HG03457 (cell line): Measurements from ENCODE around the gene MPO.
A peak's percentile ranks its signal among the peaks of the same experiment; 100 is the strongest.

Experiments
- ATAC-seq: cut with Tn5 transposase; IDR thresholded peaks from one replicate; pipeline ENCODE4 v1.9.1; 2021; ENCODE audit warnings: moderate number of reproducible peaks; ENCODE audit not compliant: unreplicated experiment

The MPO gene

GRCh38 chr17:58280480-58281217 is at the start of gene MPO:
Gene MPO, minus strand, starts transcription at chr17:58280935. Its CDS starts 177 bp downstream, at chr17:58280758.
- no peak for ATAC-seq

GRCh38 chr17:58329810-58330537 is 49.2 kb upstream of the MPO start:
- ATAC-seq = peak; percentile 7

GRCh38 chr17:58329035-58329809 is 48.5 kb upstream of the MPO start:
- peak; percentile 34 for ATAC-seq

- no peak for ATAC-seq
Measured at GRCh38 chr17:58328195-58329034, 47.7 kb upstream of the MPO start, which contains the start of gene TSPOAP1. Gene TSPOAP1, minus strand, starts transcription at chr17:58328795. Its CDS starts 875 bp downstream, at chr17:58327920.

DNA sequence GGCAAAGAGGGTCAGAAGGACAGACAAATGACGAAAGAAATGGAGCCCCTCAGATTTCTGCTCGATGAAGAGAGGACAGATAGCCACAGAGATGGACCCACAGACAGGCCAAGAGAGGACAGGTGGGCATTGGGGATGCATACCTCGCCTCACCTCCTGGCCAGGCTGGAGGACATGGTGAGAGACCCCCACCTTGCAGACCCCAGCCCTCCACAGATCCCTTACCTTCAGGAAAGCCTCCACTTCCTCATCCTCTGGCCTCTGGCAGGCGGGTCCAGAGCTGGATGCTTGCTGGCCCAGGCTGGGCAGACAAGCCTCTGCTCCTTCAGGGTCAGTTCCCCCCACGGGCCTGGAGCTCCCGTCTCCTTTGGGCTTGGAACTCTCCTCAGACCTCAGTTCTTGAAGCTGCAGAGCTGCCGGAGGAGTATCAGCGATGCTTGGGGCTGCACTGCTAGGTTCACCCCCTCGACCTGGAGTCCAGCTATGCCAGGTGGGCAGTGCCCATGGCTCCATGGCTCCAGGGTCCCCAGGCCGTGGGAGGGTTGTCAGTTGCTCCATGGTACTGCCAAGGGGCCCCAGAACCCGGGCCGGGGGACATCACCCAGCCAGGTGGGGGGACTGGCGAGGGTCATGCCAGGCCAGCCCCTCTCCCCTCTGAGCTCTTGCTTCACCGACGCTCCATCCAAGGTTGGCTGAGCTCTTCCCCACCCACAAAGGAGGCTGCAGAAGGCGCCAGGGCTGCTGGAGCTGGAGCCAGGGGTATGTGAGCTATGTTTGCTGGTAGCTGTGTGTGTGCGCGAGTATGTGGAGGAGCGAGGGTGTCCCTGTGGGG is 46.8 kb upstream of the MPO start:
- ATAC-seq = no peak

GRCh38 chr17:58326609-58327362 is 46.1 kb upstream of the MPO start:
- no peak for ATAC-seq

GRCh38 chr17:58325976-58326468 is 45.3 kb upstream of the MPO start:
- ATAC-seq = no peak

DNA sequence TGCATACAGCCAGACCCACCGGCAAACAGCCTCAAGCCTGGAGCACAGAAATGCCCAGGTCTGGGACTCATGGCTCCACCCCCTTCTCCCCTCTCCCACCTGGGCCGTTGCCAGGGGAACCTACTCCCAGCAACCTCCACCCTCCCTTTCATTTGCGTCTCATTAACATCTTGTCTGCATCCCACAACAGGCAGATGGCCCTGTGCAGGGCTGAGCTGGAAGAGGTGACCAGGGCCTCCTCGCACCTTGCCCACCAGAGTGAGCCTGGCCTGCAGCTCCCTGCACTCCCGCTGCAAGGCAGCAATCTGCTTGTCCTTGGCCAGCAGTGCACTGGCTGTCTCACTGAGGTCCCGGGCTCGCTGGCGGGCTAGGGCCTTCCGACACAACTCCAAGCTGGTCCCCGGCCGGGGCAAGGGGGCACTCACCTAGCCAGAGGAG is 44.6 kb upstream of the MPO start:
- no peak for ATAC-seq

- no peak for ATAC-seq
Measured at GRCh38 chr17:58324409-58325288, 43.9 kb upstream of the MPO start.

- no peak for ATAC-seq
Measured at GRCh38 chr17:58324056-58324408, 43.3 kb upstream of the MPO start.

DNA sequence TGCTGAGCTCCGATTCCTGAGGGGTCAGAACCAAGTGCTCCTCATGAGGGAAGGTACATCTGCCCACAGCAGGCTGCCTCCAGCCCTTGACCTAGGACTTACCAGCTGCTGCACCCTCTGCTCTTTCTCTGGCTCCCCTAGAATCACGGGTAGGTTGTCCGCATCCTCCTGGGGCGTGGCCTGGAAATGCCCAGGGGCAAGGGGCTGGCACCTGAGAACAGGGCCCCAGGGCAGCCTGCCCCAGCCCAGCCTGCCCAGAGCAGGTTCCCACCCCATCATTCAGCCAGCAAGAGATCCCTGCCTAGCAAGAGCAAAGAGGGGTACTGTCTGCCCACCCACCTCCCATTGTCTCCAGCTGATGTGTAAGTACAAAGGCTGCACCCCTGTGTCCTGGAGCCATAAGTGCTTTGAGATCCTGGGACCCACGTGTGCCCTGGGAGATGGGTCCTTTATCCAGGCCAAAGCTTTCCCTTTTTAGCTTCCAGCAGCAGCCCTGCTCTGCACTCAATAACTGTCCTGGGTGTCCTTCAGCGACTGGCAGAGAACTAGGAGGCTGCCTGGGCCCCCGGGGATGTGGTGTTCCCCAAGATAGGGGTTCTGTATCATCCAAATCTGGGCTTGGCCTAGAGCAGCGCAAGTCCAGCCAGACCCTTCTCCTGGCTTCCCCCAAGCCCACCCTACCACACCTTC is 42.8 kb upstream of the MPO start:
- ATAC-seq = no peak

- ATAC-seq = no peak
Measured at GRCh38 chr17:58322581-58323185, 41.9 kb upstream of the MPO start.

- ATAC-seq = no peak
Measured at GRCh38 chr17:58321571-58322525, 41.1 kb upstream of the MPO start.

DNA sequence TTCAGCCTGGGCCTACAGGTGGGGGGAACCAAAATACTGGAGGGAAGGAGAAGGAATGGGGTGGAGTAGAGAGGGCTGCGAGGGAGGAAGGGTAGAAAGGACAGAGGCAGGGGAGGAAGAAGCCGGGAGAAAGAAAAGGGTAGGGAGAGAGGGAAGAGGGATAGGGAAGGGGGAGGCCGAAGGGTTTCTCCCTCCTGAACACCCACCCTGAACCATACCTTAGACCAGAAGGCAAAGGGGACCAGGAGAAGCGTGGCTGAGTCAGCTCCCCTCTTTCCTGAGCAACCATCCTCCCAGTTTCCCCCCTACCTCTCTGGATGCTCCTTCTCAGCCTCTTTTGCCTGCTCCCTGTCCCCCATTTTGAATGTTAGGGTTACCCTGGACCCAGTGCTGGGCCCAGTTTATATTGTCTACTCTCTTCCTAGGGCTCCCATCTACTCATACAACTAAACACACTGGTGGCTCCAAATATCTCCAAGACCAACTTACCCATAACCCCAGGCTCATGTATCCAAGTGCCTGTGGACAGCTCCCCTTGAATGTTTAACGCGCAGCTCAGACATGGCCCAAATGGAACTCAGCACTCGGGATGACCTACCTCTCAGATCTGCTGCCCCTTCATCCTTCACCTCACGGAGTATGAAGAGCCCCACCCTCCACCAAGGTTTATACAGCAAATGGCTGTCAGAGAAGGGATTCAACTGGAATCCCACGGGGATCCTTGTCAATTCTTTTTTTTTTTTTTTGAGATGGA is 40.0 kb upstream of the MPO start:
- no peak for ATAC-seq

DNA sequence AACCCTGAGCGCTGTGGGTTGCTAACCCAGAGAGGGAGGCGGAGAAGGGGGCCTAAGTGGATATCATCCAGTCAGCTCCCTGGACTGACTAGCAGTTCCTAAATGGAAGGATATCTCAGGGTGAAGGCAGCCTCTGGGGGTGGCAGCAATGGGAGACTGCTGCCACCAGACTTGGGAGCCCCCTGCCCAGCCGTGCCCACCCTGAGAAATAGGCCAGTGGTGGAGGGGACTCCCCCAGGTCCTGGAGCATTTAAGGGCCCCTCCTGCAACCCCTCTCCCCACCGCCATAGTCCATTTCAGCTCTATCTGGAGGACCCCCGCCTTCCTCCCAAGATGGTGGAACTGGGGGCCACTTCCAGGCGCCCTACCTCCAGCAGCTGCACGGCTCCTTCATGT is 39.4 kb upstream of the MPO start:
- no peak for ATAC-seq
